ENCODE data around the gene CTNNA3. TPM values are rescaled to one million over a fixed set of nuclear protein-coding genes. Genes with fewer than 3 reads are reported as not detected.

CTNNA3 gene
- total RNA-seq, 1 donor from 2014 or later, result under 0.01 TPM

- no peak for TF ChIP-seq CTCF (IDR thresholded peaks at IDR 0.05)
- H3K27me3 ChIP-seq, result no peaks in the 10 kb centered on the region
- no peaks in the 10 kb centered on the region for H3K4me1 ChIP-seq
- no peak overlapping the region for H3K27ac ChIP-seq
- no peak overlapping the region for H3K4me3 ChIP-seq
- no peaks in the 10 kb centered on the region for H3K9me3 ChIP-seq
- intact Hi-C loops (cut with DNase I), result no loop called here
- no peaks in the 10 kb centered on the region for H3K36me3 ChIP-seq
- DNase-seq (ENCODE audit: low spot score in 2 of 2), result no peak
Observed at GRCh38 chr10:67385089-67385488, 310.9 kb downstream of the CTNNA3 start.

GRCh38 chr10:67331121-67331910 lies 364.7 kb downstream of the CTNNA3 start:
- Histone ChIP-seq H3K4me1 (no peaks in the 10 kb centered on the region), H3K27ac (no peak overlapping the region), H3K27me3 (no peaks in the 10 kb centered on the region), H3K4me3 (no peak overlapping the region), H3K9me3 (no peaks in the 10 kb centered on the region), H3K36me3 (no peaks in the 10 kb centered on the region)
- TF ChIP-seq CTCF (IDR thresholded peaks at IDR 0.05), result no peak
- intact Hi-C loops (cut with DNase I), result no loop called here
- no peak for DNase-seq (ENCODE audit: low spot score in 2 of 2)

- DNase-seq (ENCODE audit: low spot score in 2 of 2), result no peak
- no peak for TF ChIP-seq CTCF (IDR thresholded peaks at IDR 0.05)
- Histone ChIP-seq H3K4me1 (no peaks in the 10 kb centered on the region), H3K27ac (no peak overlapping the region), H3K4me3 (no peak overlapping the region), H3K36me3 (no peaks in the 10 kb centered on the region), H3K9me3 (peaks cover 0 to 21% of the 10 kb centered on the region in 2 donors), H3K27me3 (no peaks in the 10 kb centered on the region)
- intact Hi-C loops (cut with DNase I), result no loop called here
Observed at GRCh38 chr10:67327626-67328535, 368.1 kb downstream of the CTNNA3 start.

- no peak overlapping the region for H3K27ac ChIP-seq
- no peak for TF ChIP-seq CTCF (IDR thresholded peaks at IDR 0.05)
- intact Hi-C loops (cut with DNase I), result no loop called here
Observed at GRCh38 chr10:67319976-67320375, 376.0 kb downstream of the CTNNA3 start.

GRCh38 chr10:67308912-67309311 lies 387.1 kb downstream of the CTNNA3 start:
- no peak for DNase-seq (ENCODE audit: low spot score in 2 of 2)
- H3K4me1 ChIP-seq, result no peaks in the 10 kb centered on the region
- no peaks in the 10 kb centered on the region for H3K27me3 ChIP-seq
- intact Hi-C loops (cut with DNase I), result no loop called here
- no peaks in the 10 kb centered on the region for H3K9me3 ChIP-seq
- no peak overlapping the region for H3K4me3 ChIP-seq
- no peak for TF ChIP-seq CTCF (IDR thresholded peaks at IDR 0.05)
- no peaks in the 10 kb centered on the region for H3K36me3 ChIP-seq
- no peak overlapping the region for H3K27ac ChIP-seq

More at GRCh38 chr10:67319976-67320375, 376.0 kb downstream of the CTNNA3 start:
- no peaks in the 10 kb centered on the region for H3K4me1 ChIP-seq
- peaks cover 0 to 15% of the 10 kb centered on the region in 2 donors for H3K9me3 ChIP-seq
- H3K4me3 ChIP-seq, result no peak overlapping the region
- no peaks in the 10 kb centered on the region for H3K27me3 ChIP-seq
- no peak for DNase-seq (ENCODE audit: low spot score in 2 of 2)
- H3K36me3 ChIP-seq, result no peaks in the 10 kb centered on the region

All from ascending aorta (tissue), 2 donors.